SU-DHL-6 (cell line): ENCODE results near the gene TC2N.

Experiments
- CTCF ChIP-seq: fragments of 200-600 bp; sonication (generic); IDR thresholded peaks from one replicate; pipeline ENCODE4 v1.5.1; 2017; ENCODE audit warnings: antibody characterized with exemption, mild to moderate bottlenecking, low read length, moderate library complexity; ENCODE audit not compliant: insufficient read depth, poor library complexity, severe bottlenecking
- EZH2phosphoT487 ChIP-seq: fragments of 200-600 bp; sonication (generic), shearing (Covaris generic); conservative IDR thresholded peaks from 2 replicates; pipeline ENCODE4 v1.6.1; 2018; ENCODE audit warnings: mild to moderate bottlenecking, antibody characterized with exemption, low read length, moderate library complexity, mixed read lengths

DNA sequence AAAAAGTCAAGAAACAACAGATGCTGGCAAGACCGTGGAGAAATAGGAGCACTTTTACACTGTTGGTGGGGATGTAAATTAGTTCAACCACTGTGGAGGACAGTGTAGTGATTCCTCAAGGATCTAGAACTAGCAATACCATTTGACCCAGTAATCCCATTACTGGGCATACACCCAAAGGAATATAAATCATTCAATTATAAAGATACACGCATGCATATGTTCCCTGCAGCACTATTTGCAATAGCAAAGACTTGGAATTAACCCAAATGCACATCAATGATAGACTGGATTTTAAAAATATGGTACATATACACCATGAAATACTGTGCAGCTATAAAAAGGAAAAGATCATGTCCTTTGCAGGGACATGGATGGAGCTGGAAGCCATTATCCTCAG is 117.5 kb downstream of the TC2N start:
- TF ChIP-seq CTCF (no peak), EZH2phosphoT487 (no peak)
